Limb (tissue), 2 donors: Measurements from ENCODE around the gene MAPK9.
A peak's percentile ranks its signal among the peaks of the same experiment; 100 is the strongest.
"Not testable (repeated sequence)": the region's sequence is repeated elsewhere in the genome, so short reads cannot be mapped to it uniquely, and the experiment has no call there.

Source experiments
- DNase-seq, 2 donors: peaks; one replicate each; pipeline ENCODE4 v3.0.0-alpha.2; 2016; ENCODE audit errors: extremely low spot score in 2 of 2

MAPK9 gene

GRCh38 chr5:180326989-180327565, 35.2 kb upstream of the MAPK9 start:
- no peak for DNase-seq

GRCh38 chr5:180324601-180324950, 32.7 kb upstream of the MAPK9 start:
- no peak for DNase-seq

- DNase-seq: no peak
Measured at GRCh38 chr5:180323941-180324600, 32.2 kb upstream of the MAPK9 start.

- DNase-seq: no peak
Measured at GRCh38 chr5:180323160-180323559, 31.3 kb upstream of the MAPK9 start.

- DNase-seq: no peak
Measured at GRCh38 chr5:180318456-180319089, 26.7 kb upstream of the MAPK9 start.

- no peak for DNase-seq
Measured at GRCh38 chr5:180316586-180316985, 24.7 kb upstream of the MAPK9 start.

- peak in 1 of 2 donors; percentile 61 for DNase-seq
Measured at GRCh38 chr5:180315762-180316212, 23.9 kb upstream of the MAPK9 start.

GRCh38 chr5:180313677-180314505, 22.0 kb upstream of the MAPK9 start:
- peak in 1 of 2 donors; percentile 82 for DNase-seq

- DNase-seq: no peak
Measured at GRCh38 chr5:180311216-180311615, 19.3 kb upstream of the MAPK9 start.

GRCh38 chr5:180306796-180307195, 14.9 kb upstream of the MAPK9 start:
- DNase-seq: no peak

- no peak for DNase-seq
Measured at GRCh38 chr5:180305481-180305880, 13.6 kb upstream of the MAPK9 start.

GRCh38 chr5:180304431-180305375, 12.8 kb upstream of the MAPK9 start:
- DNase-seq: no peak

GRCh38 chr5:180304016-180304292, 12.1 kb upstream of the MAPK9 start:
- DNase-seq: no peak

- no peak for DNase-seq
Measured at GRCh38 chr5:180303226-180304015, 11.5 kb upstream of the MAPK9 start.

GRCh38 chr5:180302256-180302655, 10.4 kb upstream of the MAPK9 start:
- no peak for DNase-seq

- DNase-seq: no peak
Measured at GRCh38 chr5:180301253-180301652, 9.4 kb upstream of the MAPK9 start.

GRCh38 chr5:180299526-180299925, 7.6 kb upstream of the MAPK9 start:
- no peak for DNase-seq

- not testable (repeated sequence) for DNase-seq
Measured at GRCh38 chr5:180299014-180299413, 7.1 kb upstream of the MAPK9 start.

- DNase-seq: no peak
Measured at GRCh38 chr5:180297587-180298282, 5.9 kb upstream of the MAPK9 start.

GRCh38 chr5:180296771-180297170, 4.9 kb upstream of the MAPK9 start:
- no peak for DNase-seq
